ENCODE measurements around the gene MAP3K19.

MAP3K19 gene

DNA sequence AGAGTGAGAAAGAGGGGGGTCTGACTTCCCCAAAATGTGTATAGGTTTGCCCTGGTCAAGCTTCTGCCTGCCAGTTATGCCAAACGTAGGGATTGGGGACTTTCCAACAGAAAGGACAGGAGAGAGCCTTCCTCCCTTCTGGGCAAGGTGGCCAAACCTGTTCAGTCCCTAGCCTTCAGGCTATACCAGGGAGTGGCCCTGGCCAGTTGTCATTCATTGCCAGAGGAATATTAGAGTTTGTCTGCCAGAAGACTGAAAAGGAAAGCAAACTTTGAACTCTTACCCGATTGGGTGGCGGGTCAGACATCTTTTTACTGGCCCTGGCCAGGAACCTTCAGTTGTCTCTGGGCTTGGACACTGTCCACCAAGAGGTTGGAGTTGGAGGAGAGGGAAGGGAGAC lies 27.0 kb upstream of the MAP3K19 start:
- H3K4me1 Mint-ChIP-seq: no peaks in the 10 kb centered on the region
- H3K4me3 Mint-ChIP-seq: no peak overlapping the region
- TF ChIP-seq CTCF (IDR thresholded peaks at IDR 0.05): no peak
- H3K9me3 Mint-ChIP-seq: peaks cover 86% of the 10 kb centered on the region
- peaks cover 92% of the 10 kb centered on the region for H3K36me3 Mint-ChIP-seq (ENCODE audit: low read depth)
- no peak for DNase-seq
- no peaks in the 10 kb centered on the region for H3K27me3 Mint-ChIP-seq (ENCODE audit: low read depth, poor library complexity)
- H3K27ac Mint-ChIP-seq: no peak overlapping the region

GRCh38 chr2:135072125-135072997 lies 25.1 kb upstream of the MAP3K19 start:
- no peaks in the 10 kb centered on the region for H3K27me3 Mint-ChIP-seq (ENCODE audit: low read depth, poor library complexity)
- H3K27ac Mint-ChIP-seq: no peak overlapping the region
- H3K9me3 Mint-ChIP-seq: peaks cover 88% of the 10 kb centered on the region
- DNase-seq: no peak
- H3K4me3 Mint-ChIP-seq: no peak overlapping the region
- no peak for TF ChIP-seq CTCF (IDR thresholded peaks at IDR 0.05)
- H3K4me1 Mint-ChIP-seq: no peaks in the 10 kb centered on the region
- peaks cover 93% of the 10 kb centered on the region for H3K36me3 Mint-ChIP-seq (ENCODE audit: low read depth)

DNA sequence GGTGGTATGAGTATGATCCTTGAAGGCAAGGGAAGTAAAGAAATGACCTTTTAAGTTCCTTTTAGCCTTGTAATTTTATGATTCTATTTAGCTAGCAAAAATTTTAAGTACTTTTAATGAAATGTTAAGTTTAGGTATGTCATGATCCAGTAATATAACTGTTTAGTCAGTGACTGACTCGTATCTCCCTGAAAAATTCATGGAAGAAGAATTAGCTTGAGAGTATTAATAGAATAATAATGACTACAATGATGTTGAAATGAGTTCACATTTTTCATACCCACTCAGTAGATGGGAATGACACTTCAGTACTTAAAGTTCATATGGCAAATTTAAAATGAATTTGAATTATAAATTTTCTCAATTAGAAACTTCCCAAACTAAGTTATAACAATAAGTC lies 19.5 kb upstream of the MAP3K19 start:
- Mint-ChIP-seq H3K27me3 (ENCODE audit: low read depth, poor library complexity) (no peaks in the 10 kb centered on the region), H3K36me3 (ENCODE audit: low read depth) (peaks cover 92% of the 10 kb centered on the region), H3K4me1 (no peaks in the 10 kb centered on the region), H3K9me3 (peaks cover 63% of the 10 kb centered on the region), H3K4me3 (no peak overlapping the region), H3K27ac (no peak overlapping the region)
- TF ChIP-seq CTCF (IDR thresholded peaks at IDR 0.05): no peak
- no peak for DNase-seq

- H3K4me3 Mint-ChIP-seq: no peak overlapping the region
Observed at GRCh38 chr2:135064149-135064548, 16.9 kb upstream of the MAP3K19 start.

GRCh38 chr2:135063210-135063609 lies 16.0 kb upstream of the MAP3K19 start:
- H3K27me3 Mint-ChIP-seq (ENCODE audit: low read depth, poor library complexity): no peaks in the 10 kb centered on the region
- H3K27ac Mint-ChIP-seq: no peak overlapping the region
- peaks cover 32% of the 10 kb centered on the region for H3K9me3 Mint-ChIP-seq
- peaks cover 89% of the 10 kb centered on the region for H3K36me3 Mint-ChIP-seq (ENCODE audit: low read depth)
- no peak for TF ChIP-seq CTCF (IDR thresholded peaks at IDR 0.05)
- no peak overlapping the region for H3K4me3 Mint-ChIP-seq
- no peaks in the 10 kb centered on the region for H3K4me1 Mint-ChIP-seq
- DNase-seq: no peak

More at GRCh38 chr2:135064149-135064548, 16.9 kb upstream of the MAP3K19 start:
- Mint-ChIP-seq H3K27ac (no peak overlapping the region), H3K27me3 (ENCODE audit: low read depth, poor library complexity) (no peaks in the 10 kb centered on the region), H3K36me3 (ENCODE audit: low read depth) (peaks cover 93% of the 10 kb centered on the region), H3K9me3 (peaks cover 38% of the 10 kb centered on the region), H3K4me1 (no peaks in the 10 kb centered on the region)
- TF ChIP-seq CTCF (IDR thresholded peaks at IDR 0.05): no peak
- no peak for DNase-seq

- TF ChIP-seq CTCF (IDR thresholded peaks at IDR 0.05): no peak
- peaks cover 2% of the 10 kb centered on the region for H3K4me1 Mint-ChIP-seq
- no peaks in the 10 kb centered on the region for H3K27me3 Mint-ChIP-seq (ENCODE audit: low read depth, poor library complexity)
- DNase-seq: no peak
- peaks cover 11% of the 10 kb centered on the region for H3K9me3 Mint-ChIP-seq
- H3K27ac Mint-ChIP-seq: no peak overlapping the region
- no peak overlapping the region for H3K4me3 Mint-ChIP-seq
- H3K36me3 Mint-ChIP-seq (ENCODE audit: low read depth): peaks cover 76% of the 10 kb centered on the region
Observed at GRCh38 chr2:135059577-135059976, 12.3 kb upstream of the MAP3K19 start.
